ENCODE measurements around the gene ZNF688.
"Not testable (repeated sequence)": the region's sequence is repeated elsewhere in the genome, so short reads cannot be mapped to it uniquely, and the experiment has no call there.

The ZNF688 gene

GRCh38 chr16:30535106-30535776 is 36.3 kb downstream of the ZNF688 start:
- peak overlapping the region; percentile 70 for H3K4me3 ChIP-seq (ENCODE audit: low read depth, low read length)

GRCh38 chr16:30534368-30535105 is 37.0 kb downstream of the ZNF688 start, which contains the start of gene ZNF747:
ZNF747 (minus strand) TSS chr16:30534858; CDS start chr16:30534679, 179 bp downstream.
- peak within 1 kb of the TSS; percentile 70 for H3K4me3 ChIP-seq (ENCODE audit: low read depth, low read length)

GRCh38 chr16:30533748-30534367 is 37.7 kb downstream of the ZNF688 start:
- peak overlapping the region; percentile 70 for H3K4me3 ChIP-seq (ENCODE audit: low read depth, low read length)

- no peak overlapping the region for H3K4me3 ChIP-seq (ENCODE audit: low read depth, low read length)
Measured at GRCh38 chr16:30533146-30533522, 38.4 kb downstream of the ZNF688 start.

GRCh38 chr16:30532285-30533145 is 39.0 kb downstream of the ZNF688 start:
- H3K4me3 ChIP-seq (ENCODE audit: low read depth, low read length) = no peak overlapping the region

- H3K4me3 ChIP-seq (ENCODE audit: low read depth, low read length) = no peak overlapping the region
Measured at GRCh38 chr16:30530163-30531037, 41.1 kb downstream of the ZNF688 start.

GRCh38 chr16:30528799-30529457 is 42.6 kb downstream of the ZNF688 start:
- H3K4me3 ChIP-seq (ENCODE audit: low read depth, low read length) = no peak overlapping the region

- H3K4me3 ChIP-seq (ENCODE audit: low read depth, low read length) = peak overlapping the region; percentile 18
Measured at GRCh38 chr16:30527635-30528178, 43.8 kb downstream of the ZNF688 start.

- H3K4me3 ChIP-seq (ENCODE audit: low read depth, low read length) = peak overlapping the region; percentile 88
Measured at GRCh38 chr16:30526823-30527634, 44.5 kb downstream of the ZNF688 start.

GRCh38 chr16:30526137-30526822 is 45.2 kb downstream of the ZNF688 start, which contains the start of gene ZNF768:
ZNF768 (minus strand) TSS chr16:30526566; CDS start chr16:30526413, 153 bp downstream.
- peak within 1 kb of the TSS; percentile 88 for H3K4me3 ChIP-seq (ENCODE audit: low read depth, low read length)

- H3K4me3 ChIP-seq (ENCODE audit: low read depth, low read length) = peak overlapping the region; percentile 49
Measured at GRCh38 chr16:30525844-30526136, 45.7 kb downstream of the ZNF688 start.

- H3K4me3 ChIP-seq (ENCODE audit: low read depth, low read length) = no peak overlapping the region
Measured at GRCh38 chr16:30524575-30525568, 46.6 kb downstream of the ZNF688 start.

GRCh38 chr16:30523768-30524574 is 47.5 kb downstream of the ZNF688 start:
- H3K4me3 ChIP-seq (ENCODE audit: low read depth, low read length) = no peak overlapping the region

GRCh38 chr16:30522702-30523463 is 48.6 kb downstream of the ZNF688 start:
- H3K4me3 ChIP-seq (ENCODE audit: low read depth, low read length) = not testable (repeated sequence)

Measured in iPS-11a (cell line).